OCI-LY1 (cell line): ENCODE data around the gene OVCH1.

Experiments
- H2AFZ ChIP-seq: fragments of 200-600 bp; sonication (generic), shearing (Covaris generic); 2 replicates; pipeline ENCODE4 v1.6.0; 2014; ENCODE audit warnings: antibody characterized with exemption, mild to moderate bottlenecking, low read length
- H3F3A ChIP-seq: fragments of 200-600 bp; sonication (generic), shearing (Covaris generic); 2 replicates; pipeline ENCODE4 v1.6.0; 2014; ENCODE audit warnings: mild to moderate bottlenecking, antibody characterized with exemption, low read length, moderate library complexity; ENCODE audit not compliant: insufficient read depth
- H3K27ac ChIP-seq: fragments of 200-600 bp; sonication (generic); 2 replicates; pipeline ENCODE4 v1.5.1; 2014; ENCODE audit warnings: low read length, mixed run types, mild to moderate bottlenecking, low read depth; ENCODE audit not compliant: poor library complexity, severe bottlenecking
- H3K27me3 ChIP-seq: fragments of 200-600 bp; sonication (generic); 2 replicates; pipeline ENCODE4 v1.6.0; 2014; ENCODE audit warnings: antibody characterized with exemption, mild to moderate bottlenecking, low read length, moderate library complexity; ENCODE audit not compliant: insufficient read depth
- H3K36me3 ChIP-seq: fragments of 200-600 bp; sonication (generic); 2 replicates; pipeline ENCODE4 v1.6.1; 2014; ENCODE audit warnings: mild to moderate bottlenecking, antibody characterized with exemption, low read length, moderate library complexity, mixed read lengths; ENCODE audit not compliant: insufficient read depth
- H3K4me1 ChIP-seq: fragments of 200-600 bp; sonication (generic); 2 replicates; pipeline ENCODE4 v1.5.1; 2014; ENCODE audit warnings: mild to moderate bottlenecking, low read length, moderate library complexity; ENCODE audit not compliant: insufficient read depth, severe bottlenecking
- H3K4me2 ChIP-seq: fragments of 200-600 bp; sonication (generic), shearing (Covaris generic); 2 replicates; pipeline ENCODE4 v1.6.1; 2014; ENCODE audit warnings: low read length
- H3K4me3 ChIP-seq: fragments of 200-600 bp; sonication (generic); 2 replicates; pipeline ENCODE4 v1.5.1; 2014; ENCODE audit warnings: low read length, low read depth, mild to moderate bottlenecking, mixed read lengths; ENCODE audit not compliant: poor library complexity, severe bottlenecking
- H3K79me2 ChIP-seq: fragments of 200-600 bp; shearing (Covaris generic); 2 replicates; pipeline ENCODE4 v1.6.1; 2016; ENCODE audit warnings: mixed run types, low read length, mixed read lengths; ENCODE audit not compliant: insufficient read depth
- H3K9ac ChIP-seq: fragments of 200-600 bp; sonication (generic), shearing (Covaris generic); 2 replicates; pipeline ENCODE4 v1.6.1; 2014; ENCODE audit warnings: mild to moderate bottlenecking, low read length, mixed read lengths
- H3K9me2 ChIP-seq: fragments of 200-600 bp; sonication (generic), shearing (Covaris generic); 2 replicates; pipeline ENCODE4 v1.6.1; 2014; ENCODE audit warnings: low read depth, mild to moderate bottlenecking, low read length, mixed read lengths
- H3K9me3 ChIP-seq: fragments of 200-600 bp; shearing (Covaris generic); 2 replicates; pipeline ENCODE4 v1.6.1; 2014; ENCODE audit warnings: low read length, mixed read lengths
- H4K20me1 ChIP-seq: fragments of 200-600 bp; sonication (generic), shearing (Covaris generic); 2 replicates; pipeline ENCODE4 v1.6.0; 2016; ENCODE audit warnings: mild to moderate bottlenecking, low read length; ENCODE audit not compliant: insufficient read depth
- CTCF ChIP-seq: fragments of 200-600 bp; sonication (generic), shearing (Covaris generic); IDR thresholded peaks from 2 replicates; pipeline ENCODE4 v1.5.1; 2017; ENCODE audit warnings: mild to moderate bottlenecking, antibody characterized with exemption, low read length, moderate library complexity, mixed read lengths
- EZH2 ChIP-seq: fragments of 200-600 bp; sonication (generic), shearing (Covaris generic); IDR thresholded peaks from 2 replicates; pipeline ENCODE4 v1.8.0; 2017; ENCODE audit warnings: borderline replicate concordance, mixed run types, mild to moderate bottlenecking, antibody characterized with exemption, low read length, moderate library complexity, mixed read lengths

OVCH1 gene

GRCh38 chr12:29455087-29455486 lies 42.4 kb downstream of the OVCH1 start:
- H3K36me3 ChIP-seq = no peaks in the 10 kb centered on the region
- no peaks in the 10 kb centered on the region for H3F3A ChIP-seq
- TF ChIP-seq CTCF (no peak), EZH2 (no peak)
- H3K27me3 ChIP-seq = no peaks in the 10 kb centered on the region
- no peak overlapping the region for H3K27ac ChIP-seq
- H3K4me1 ChIP-seq = no peaks in the 10 kb centered on the region
- no peaks in the 10 kb centered on the region for H4K20me1 ChIP-seq
- H3K9me2 ChIP-seq = no peaks in the 10 kb centered on the region
- no peak overlapping the region for H2AFZ ChIP-seq
- H3K9me3 ChIP-seq = 0 out of 2 replicates have a peak, but pooled peaks cover 2% of the 10 kb centered on the region
- H3K4me3 ChIP-seq = no peak overlapping the region
- H3K9ac ChIP-seq = no peak overlapping the region
- no peak overlapping the region for H3K4me2 ChIP-seq
- no peaks in the 10 kb centered on the region for H3K79me2 ChIP-seq

DNA sequence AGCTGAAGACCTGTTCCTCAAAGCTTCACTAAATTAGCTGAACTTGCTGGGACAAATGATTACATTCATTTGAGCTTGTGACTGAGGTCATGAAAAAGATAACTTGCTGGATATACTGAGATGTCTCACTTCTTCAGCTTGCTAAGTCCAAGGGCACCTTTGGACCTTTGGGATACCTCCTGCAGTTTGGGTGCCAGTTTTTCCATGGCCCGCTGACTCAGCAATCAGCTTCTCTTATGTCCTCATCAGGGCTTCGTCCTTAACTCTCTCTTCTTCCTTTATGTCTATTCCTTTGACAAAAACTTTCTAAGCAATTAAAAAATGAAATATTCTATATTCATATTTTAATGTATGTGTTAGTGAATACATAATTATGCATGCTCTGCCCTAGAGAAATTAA lies 45.6 kb downstream of the OVCH1 start:
- H3K9ac ChIP-seq = no peak overlapping the region
- no peaks in the 10 kb centered on the region for H3F3A ChIP-seq
- no peaks in the 10 kb centered on the region for H3K36me3 ChIP-seq
- TF ChIP-seq CTCF (no peak), EZH2 (no peak)
- 0 out of 2 replicates have a peak, but pooled peaks cover 2% of the 10 kb centered on the region for H3K9me3 ChIP-seq
- H3K4me2 ChIP-seq = no peak overlapping the region
- H3K27me3 ChIP-seq = no peaks in the 10 kb centered on the region
- no peaks in the 10 kb centered on the region for H3K4me1 ChIP-seq
- H3K27ac ChIP-seq = no peak overlapping the region
- no peak overlapping the region for H2AFZ ChIP-seq
- H3K9me2 ChIP-seq = no peaks in the 10 kb centered on the region
- H3K4me3 ChIP-seq = no peak overlapping the region
- H3K79me2 ChIP-seq = no peaks in the 10 kb centered on the region
- no peaks in the 10 kb centered on the region for H4K20me1 ChIP-seq

- no peaks in the 10 kb centered on the region for H3K36me3 ChIP-seq
- TF ChIP-seq CTCF (no peak), EZH2 (no peak)
- no peaks in the 10 kb centered on the region for H4K20me1 ChIP-seq
- H2AFZ ChIP-seq = no peak overlapping the region
- H3K9ac ChIP-seq = no peak overlapping the region
- H3K4me2 ChIP-seq = no peak overlapping the region
- no peaks in the 10 kb centered on the region for H3K9me3 ChIP-seq
- no peaks in the 10 kb centered on the region for H3K4me1 ChIP-seq
- no peaks in the 10 kb centered on the region for H3F3A ChIP-seq
- H3K27me3 ChIP-seq = no peaks in the 10 kb centered on the region
- H3K79me2 ChIP-seq = no peaks in the 10 kb centered on the region
- no peaks in the 10 kb centered on the region for H3K9me2 ChIP-seq
- no peak overlapping the region for H3K27ac ChIP-seq
- H3K4me3 ChIP-seq = no peak overlapping the region
Measured at GRCh38 chr12:29448157-29448556, 49.3 kb downstream of the OVCH1 start.
